Natural killer cell treated with Interleukin-12 subunit alpha and Interleukin-12 subunit beta and Interleukin-15 and Interleukin-18, amount 100 ng/mL, for 72 hours (primary cell): Measurements from ENCODE around the gene IQGAP2. TPM values are rescaled to one million over a fixed set of nuclear protein-coding genes. Genes with fewer than 3 reads are reported as not detected.

ENCODE experiments used
- ATAC-seq, 2 donors: fragments of 150-1000 bp; cut with Tn5 transposase in 1 of 2; sonication (Bioruptor Pico), chemical (Tn5 transposase) in 1 of 2; 2 replicates each; pipeline ENCODE4 v1.10.0; 2021
- DNase-seq: peaks from one replicate; pipeline ENCODE4 v3.0.0; 2022; ENCODE audit warnings: low spot score
- H3K27ac Mint-ChIP-seq, 2 donors: 1 replicate in 1 of 2; 2 replicates in 1 of 2; pipeline ENCODE4 v1.8.0; 2022; ENCODE audit warnings: mixed read lengths in 2 of 2, mild to moderate bottlenecking in 1 of 2, moderate library complexity in 1 of 2
- H3K27me3 Mint-ChIP-seq, 2 donors: 1 replicate in 1 of 2; 2 replicates in 1 of 2; pipeline ENCODE4 v1.8.0; 2022; ENCODE audit warnings: mixed read lengths in 2 of 2
- H3K36me3 Mint-ChIP-seq: one replicate; pipeline ENCODE4 v1.8.0; 2022; ENCODE audit warnings: mixed read lengths
- H3K4me1 Mint-ChIP-seq, 2 donors: 1 replicate in 1 of 2; 2 replicates in 1 of 2; pipeline ENCODE4 v1.8.0; 2022; ENCODE audit warnings: low read depth in 2 of 2, mixed read lengths in 2 of 2, mild to moderate bottlenecking in 1 of 2
- H3K4me3 Mint-ChIP-seq: one replicate; pipeline ENCODE4 v1.8.0; 2022; ENCODE audit warnings: mixed read lengths
- H3K9me3 Mint-ChIP-seq: 2 replicates; pipeline ENCODE4 v1.8.0; 2022; ENCODE audit warnings: mixed read lengths
- total RNA-seq, 2 donors: library from RNA; stranded (reverse); gene quantifications; one replicate each; pipeline ENCODE4 v1.2.3, GENCODE V29; 2022

IQGAP2 gene
- total RNA-seq, 2 donors from 2014 or later = 104 to 111 TPM

DNA sequence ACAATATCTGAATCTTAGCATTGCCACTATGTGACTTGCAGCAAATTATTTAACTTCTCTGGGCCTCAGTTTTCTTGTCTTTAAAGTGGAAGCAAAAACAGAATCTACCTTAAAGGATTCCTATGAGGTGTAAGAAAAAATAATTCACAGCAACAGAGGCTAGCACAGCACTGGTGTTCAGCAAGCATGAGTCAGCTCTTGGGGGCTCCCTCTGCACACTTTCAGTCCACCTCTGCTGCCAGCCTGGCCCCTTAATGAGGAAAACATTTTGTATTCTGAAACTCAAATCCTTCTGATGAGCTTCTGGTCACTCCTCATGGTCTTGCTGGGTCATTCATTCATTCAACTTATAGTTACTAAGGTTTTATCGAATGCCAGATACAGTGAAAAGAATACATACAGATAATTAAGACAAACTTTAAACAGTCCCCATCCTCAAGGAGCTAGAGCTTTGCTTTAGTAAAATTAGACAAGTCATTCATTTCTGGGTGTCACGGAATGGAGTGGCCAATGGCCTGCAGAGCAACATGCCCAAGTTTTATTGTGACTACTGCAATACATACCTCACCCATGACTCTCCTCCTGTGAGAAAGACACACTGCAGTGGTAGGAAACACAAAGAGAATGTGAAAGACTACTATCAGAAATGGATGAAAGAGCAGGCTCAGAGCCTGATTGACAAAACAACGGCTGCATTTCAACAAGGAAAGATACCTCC lies 26.8 kb upstream of the IQGAP2 start:
- peaks cover 12 to 27% of the 10 kb centered on the region in 2 donors for H3K4me1 Mint-ChIP-seq
- H3K9me3 Mint-ChIP-seq = no peaks in the 10 kb centered on the region
- DNase-seq = no peak
- peak overlapping the region in 1 of 2 donors; percentile 50 for H3K27ac Mint-ChIP-seq
- H3K36me3 Mint-ChIP-seq = no peaks in the 10 kb centered on the region
- no peak overlapping the region for H3K4me3 Mint-ChIP-seq
- ATAC-seq = no peak
- H3K27me3 Mint-ChIP-seq = no peaks in the 10 kb centered on the region

DNA sequence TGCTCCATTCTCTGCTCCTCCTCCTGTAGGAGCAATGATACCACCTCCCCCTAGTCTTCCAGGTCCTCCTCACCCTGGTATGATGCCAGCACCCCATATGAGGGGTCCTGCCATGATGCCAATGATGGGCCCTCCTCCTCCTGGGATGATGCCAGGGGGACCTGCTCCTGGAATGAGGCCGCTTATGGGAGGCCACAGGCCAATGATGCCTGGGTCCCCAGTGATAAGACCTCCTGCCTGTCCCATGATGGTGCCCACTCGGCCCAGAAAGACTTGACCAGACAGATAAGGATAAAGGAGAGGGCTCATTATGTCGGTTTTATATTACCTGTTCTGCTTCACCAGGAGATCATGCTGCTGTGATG lies 26.2 kb upstream of the IQGAP2 start:
- H3K4me3 Mint-ChIP-seq = no peak overlapping the region
- H3K4me1 Mint-ChIP-seq = peaks cover 12 to 26% of the 10 kb centered on the region in 2 donors
- H3K9me3 Mint-ChIP-seq = no peaks in the 10 kb centered on the region
- no peaks in the 10 kb centered on the region for H3K27me3 Mint-ChIP-seq
- H3K36me3 Mint-ChIP-seq = no peaks in the 10 kb centered on the region
- ATAC-seq (no peak), DNase-seq (no peak)
- peak overlapping the region in 1 of 2 donors; percentile 50 for H3K27ac Mint-ChIP-seq

DNA sequence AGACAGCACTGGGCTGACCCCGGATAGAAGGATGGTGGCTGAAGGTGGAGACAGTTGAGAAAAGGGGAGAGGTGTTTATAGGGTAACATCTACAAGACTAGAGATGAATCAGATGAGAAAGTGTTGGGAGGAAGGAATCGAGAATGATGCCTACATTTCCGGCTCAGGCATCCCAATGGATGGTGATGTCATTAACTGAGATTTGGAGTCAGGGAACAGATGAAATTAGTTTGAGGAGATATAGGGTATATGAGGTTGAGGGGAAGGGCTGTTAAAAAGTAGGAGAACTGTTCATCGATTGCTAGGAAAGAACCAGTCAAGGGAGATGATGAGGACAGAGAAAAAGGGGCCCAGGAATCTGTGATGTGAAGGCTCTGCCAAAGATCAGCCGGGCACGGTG lies 24.7 kb upstream of the IQGAP2 start:
- no peak for DNase-seq
- ATAC-seq = no peak
- Mint-ChIP-seq H3K36me3 (no peaks in the 10 kb centered on the region), H3K27ac (peak overlapping the region; percentile 1 to 2), H3K4me1 (peaks cover 20 to 31% of the 10 kb centered on the region in 2 donors), H3K9me3 (no peaks in the 10 kb centered on the region), H3K27me3 (no peaks in the 10 kb centered on the region), H3K4me3 (no peak overlapping the region)

DNA sequence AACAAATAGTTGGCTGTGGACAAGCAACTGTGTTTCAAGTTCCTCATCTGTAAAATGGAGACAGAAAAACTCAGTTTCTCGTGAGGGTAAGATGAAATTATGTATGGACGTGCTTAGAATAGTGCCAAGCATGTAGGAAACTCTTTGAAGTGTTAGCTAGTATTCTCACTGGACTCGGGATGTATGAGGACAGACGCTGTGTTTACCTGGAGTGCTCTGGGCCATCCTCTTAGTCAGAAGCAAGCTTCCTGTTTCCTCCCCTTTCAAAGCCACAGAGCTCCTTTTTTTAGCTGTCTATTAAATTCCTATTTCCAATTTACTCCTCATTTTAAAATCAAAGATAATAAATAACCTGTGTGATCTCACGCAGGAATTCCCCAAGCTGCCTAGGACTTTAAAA lies 23.8 kb upstream of the IQGAP2 start:
- no peaks in the 10 kb centered on the region for H3K36me3 Mint-ChIP-seq
- H3K27me3 Mint-ChIP-seq = no peaks in the 10 kb centered on the region
- H3K4me1 Mint-ChIP-seq = peaks cover 29 to 34% of the 10 kb centered on the region in 2 donors
- H3K4me3 Mint-ChIP-seq = no peak overlapping the region
- DNase-seq (no peak), ATAC-seq (no peak)
- peak overlapping the region in 1 of 2 donors; percentile 27 for H3K27ac Mint-ChIP-seq
- no peaks in the 10 kb centered on the region for H3K9me3 Mint-ChIP-seq

DNA sequence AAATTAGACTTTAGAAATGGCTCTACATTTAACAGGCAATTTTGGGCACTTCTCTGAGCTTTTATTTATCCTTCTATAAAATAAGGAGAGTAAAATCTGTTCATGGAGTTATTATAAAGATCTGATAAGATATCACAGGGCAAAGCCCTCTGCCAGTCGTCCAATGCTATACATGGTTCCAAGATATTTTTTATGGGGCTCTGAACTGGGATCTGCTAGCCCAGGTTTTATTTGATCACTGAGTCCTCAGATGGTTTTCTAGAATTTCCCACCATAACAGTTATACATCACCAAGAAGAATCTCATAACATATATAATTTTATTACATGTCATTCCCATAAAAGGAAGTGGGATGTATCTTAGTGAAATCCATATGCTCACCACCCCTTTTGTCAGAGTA lies 23.2 kb upstream of the IQGAP2 start:
- DNase-seq = no peak
- Mint-ChIP-seq H3K4me3 (no peak overlapping the region), H3K36me3 (no peaks in the 10 kb centered on the region), H3K9me3 (no peaks in the 10 kb centered on the region), H3K27me3 (no peaks in the 10 kb centered on the region), H3K4me1 (peaks cover 31 to 34% of the 10 kb centered on the region in 2 donors), H3K27ac (peak overlapping the region in 1 of 2 donors; percentile 27)
- no peak for ATAC-seq

DNA sequence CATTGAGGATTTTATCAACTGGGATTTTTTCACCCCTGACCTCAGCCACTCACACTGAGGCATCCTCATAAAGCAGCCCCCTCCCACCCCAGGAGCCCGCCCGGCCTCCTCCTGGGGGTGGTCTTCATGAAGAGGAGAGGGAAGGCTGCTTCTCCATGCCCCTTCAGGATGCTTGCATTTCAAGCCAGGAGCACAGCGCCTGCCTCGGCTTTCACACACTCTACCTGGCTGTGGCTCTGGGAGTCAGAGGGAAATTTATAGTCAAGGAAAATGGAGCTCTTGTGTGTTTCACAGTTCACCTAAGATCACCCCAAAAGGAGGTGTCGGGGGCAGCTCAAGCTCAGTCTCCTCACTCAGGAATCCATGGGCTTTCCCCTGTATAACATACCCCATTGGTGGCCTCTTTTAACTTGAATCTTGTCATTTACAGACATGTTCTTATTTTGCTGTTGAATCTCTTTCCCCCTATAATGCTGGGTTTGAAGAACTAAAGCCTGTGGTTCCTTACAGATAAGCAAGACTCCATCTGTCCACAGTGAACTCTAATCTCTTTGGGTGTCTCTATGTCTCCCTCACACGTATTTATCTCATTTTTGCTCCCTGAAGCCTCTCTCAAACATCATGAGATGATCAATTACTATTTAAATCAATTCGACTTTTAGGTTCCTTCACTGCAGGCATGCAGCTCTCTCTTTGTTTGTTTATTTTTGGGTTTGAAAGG lies 22.6 kb upstream of the IQGAP2 start:
- no peak for ATAC-seq
- Mint-ChIP-seq H3K4me3 (no peak overlapping the region), H3K27ac (peak overlapping the region in 1 of 2 donors; percentile 1)

DNA sequence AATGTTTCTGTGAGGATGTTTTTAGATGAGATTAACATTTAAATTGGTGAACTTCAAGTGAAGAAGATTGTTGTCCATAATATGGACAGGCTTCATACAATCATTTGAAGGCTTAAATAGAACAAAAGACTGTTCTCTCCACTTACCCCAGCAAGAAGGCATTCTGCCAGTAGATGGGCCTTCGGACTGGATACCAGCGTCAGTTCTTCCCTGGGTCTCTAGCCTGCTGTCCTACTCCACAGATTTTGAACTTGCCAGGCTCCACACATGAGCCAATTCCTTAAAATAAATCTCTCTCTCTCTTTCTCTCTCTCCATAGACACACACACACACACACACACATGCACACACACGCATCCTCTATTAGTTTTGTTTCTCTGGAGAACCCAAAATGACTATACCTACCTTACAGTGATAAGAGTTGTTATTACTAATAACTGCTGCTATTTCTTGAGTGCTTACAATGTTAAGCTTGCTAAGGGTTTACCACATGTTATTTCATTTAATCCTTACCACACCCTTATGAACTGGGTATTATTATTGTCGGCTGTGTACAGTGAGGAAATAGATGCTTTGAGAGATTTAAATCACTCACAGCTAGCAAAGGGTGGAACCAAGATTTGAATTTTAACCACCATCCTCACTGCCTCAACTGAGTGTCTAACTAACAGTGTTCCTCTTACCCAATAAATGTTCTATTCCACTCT lies 19.8 kb upstream of the IQGAP2 start:
- Mint-ChIP-seq H3K27me3 (no peaks in the 10 kb centered on the region), H3K9me3 (no peaks in the 10 kb centered on the region), H3K4me1 (peaks cover 34 to 38% of the 10 kb centered on the region in 2 donors), H3K36me3 (no peaks in the 10 kb centered on the region), H3K27ac (peak overlapping the region; percentile 23 to 32), H3K4me3 (no peak overlapping the region)
- peak in 1 of 2 donors; percentile 13 for ATAC-seq
- DNase-seq = no peak

More for the DNA sequence above, 22.6 kb upstream of the IQGAP2 start:
- H3K4me1 Mint-ChIP-seq = peaks cover 37 to 40% of the 10 kb centered on the region in 2 donors
- no peaks in the 10 kb centered on the region for H3K27me3 Mint-ChIP-seq
- H3K9me3 Mint-ChIP-seq = no peaks in the 10 kb centered on the region
- no peak for DNase-seq
- H3K36me3 Mint-ChIP-seq = no peaks in the 10 kb centered on the region

DNA sequence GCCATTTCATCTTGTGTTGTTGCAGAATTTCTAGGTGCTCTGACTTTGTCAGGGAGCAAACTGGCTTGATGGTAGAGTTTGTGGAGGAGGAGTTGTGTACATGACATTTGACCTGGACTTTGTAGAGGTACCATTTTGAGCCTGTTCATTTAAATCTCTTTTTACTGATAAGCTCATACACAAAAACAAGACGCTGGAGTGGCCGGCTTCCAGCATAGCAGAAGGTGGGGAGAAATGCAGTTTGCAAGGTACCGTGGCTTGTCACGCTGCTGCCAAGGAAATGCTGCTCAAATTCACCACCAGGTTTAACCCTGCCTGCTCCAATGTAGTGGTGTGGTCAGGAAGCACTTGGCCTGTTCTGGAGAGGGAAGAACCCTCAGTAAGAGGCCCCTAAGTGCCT lies 18.9 kb upstream of the IQGAP2 start:
- no peaks in the 10 kb centered on the region for H3K9me3 Mint-ChIP-seq
- ATAC-seq = no peak
- peaks cover 29 to 31% of the 10 kb centered on the region in 2 donors for H3K4me1 Mint-ChIP-seq
- no peak for DNase-seq
- H3K4me3 Mint-ChIP-seq = no peak overlapping the region
- no peaks in the 10 kb centered on the region for H3K27me3 Mint-ChIP-seq
- no peaks in the 10 kb centered on the region for H3K36me3 Mint-ChIP-seq
- peak overlapping the region in 1 of 2 donors; percentile 47 for H3K27ac Mint-ChIP-seq

DNA sequence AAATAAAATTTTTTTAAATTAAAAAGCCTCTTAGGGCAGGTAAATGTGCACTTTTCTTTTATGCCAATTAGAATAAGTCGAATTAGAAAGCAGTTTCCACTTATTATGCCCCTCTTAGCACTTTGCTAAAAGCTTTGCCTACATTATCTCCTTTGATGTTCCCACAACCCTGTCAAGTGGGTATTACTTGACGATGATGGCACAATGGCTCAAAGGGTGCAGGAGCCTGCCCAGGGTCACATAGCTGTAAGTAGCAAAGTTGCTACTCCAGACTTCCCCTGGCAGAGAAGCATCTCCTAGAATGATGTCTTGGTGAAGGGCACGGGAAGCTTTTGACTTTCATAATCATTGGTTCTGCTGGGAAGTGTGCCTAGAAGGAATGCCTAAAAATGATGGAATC lies 18.4 kb upstream of the IQGAP2 start:
- H3K4me3 Mint-ChIP-seq = no peak overlapping the region
- H3K4me1 Mint-ChIP-seq = peaks cover 25 to 27% of the 10 kb centered on the region in 2 donors
- H3K27me3 Mint-ChIP-seq = no peaks in the 10 kb centered on the region
- DNase-seq (no peak), ATAC-seq (no peak)
- H3K27ac Mint-ChIP-seq = no peak overlapping the region
- H3K36me3 Mint-ChIP-seq = no peaks in the 10 kb centered on the region
- no peaks in the 10 kb centered on the region for H3K9me3 Mint-ChIP-seq

DNA sequence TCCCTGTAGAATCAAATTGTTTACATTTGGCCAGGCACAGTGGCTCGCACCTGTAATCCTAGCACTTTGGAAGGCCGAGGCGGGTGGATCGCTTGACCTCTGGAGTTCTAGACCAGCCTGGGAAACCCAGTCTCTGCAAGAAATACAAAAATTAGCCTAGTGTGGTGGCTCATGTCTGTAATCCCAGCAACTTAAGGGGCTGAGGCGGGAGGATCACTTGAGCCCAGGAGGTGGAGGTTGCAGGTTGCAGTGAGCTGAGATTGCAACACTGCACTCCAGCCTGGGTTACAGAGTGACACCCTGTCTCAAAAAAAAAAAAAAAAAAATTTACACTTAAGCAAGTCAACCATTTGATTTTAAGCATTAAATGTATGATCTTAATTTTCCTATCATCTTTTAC lies 17.5 kb upstream of the IQGAP2 start:
- ATAC-seq = no peak
- no peak overlapping the region for H3K27ac Mint-ChIP-seq
- peaks cover 33% of the 10 kb centered on the region in 2 donors for H3K4me1 Mint-ChIP-seq
- no peaks in the 10 kb centered on the region for H3K9me3 Mint-ChIP-seq
- H3K4me3 Mint-ChIP-seq = no peak overlapping the region
- no peak for DNase-seq
- H3K27me3 Mint-ChIP-seq = no peaks in the 10 kb centered on the region
- no peaks in the 10 kb centered on the region for H3K36me3 Mint-ChIP-seq

DNA sequence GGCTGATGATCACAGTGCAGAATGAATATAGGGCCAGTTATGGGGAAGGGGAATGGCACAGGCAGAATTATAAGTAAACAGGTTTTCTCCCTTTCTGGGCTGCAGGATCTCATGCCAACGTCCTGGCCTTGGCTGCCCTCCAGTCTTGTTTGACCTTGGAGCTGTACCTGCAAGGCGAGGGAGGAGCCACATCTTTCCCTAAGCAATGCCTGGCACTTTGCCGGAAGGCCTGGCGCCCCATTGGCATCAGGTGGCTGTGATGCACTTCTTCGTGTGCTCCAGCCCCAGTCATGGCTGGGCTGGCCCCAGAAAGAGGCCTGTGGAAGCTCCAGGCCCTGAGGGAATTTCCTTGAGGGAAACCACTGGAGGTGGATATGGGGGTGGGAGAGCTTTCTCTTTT lies 16.7 kb upstream of the IQGAP2 start:
- H3K4me3 Mint-ChIP-seq = no peak overlapping the region
- H3K27me3 Mint-ChIP-seq = no peaks in the 10 kb centered on the region
- peaks cover 31 to 41% of the 10 kb centered on the region in 2 donors for H3K4me1 Mint-ChIP-seq
- H3K9me3 Mint-ChIP-seq = no peaks in the 10 kb centered on the region
- DNase-seq (no peak), ATAC-seq (no peak)
- H3K27ac Mint-ChIP-seq = no peak overlapping the region
- H3K36me3 Mint-ChIP-seq = no peaks in the 10 kb centered on the region

DNA sequence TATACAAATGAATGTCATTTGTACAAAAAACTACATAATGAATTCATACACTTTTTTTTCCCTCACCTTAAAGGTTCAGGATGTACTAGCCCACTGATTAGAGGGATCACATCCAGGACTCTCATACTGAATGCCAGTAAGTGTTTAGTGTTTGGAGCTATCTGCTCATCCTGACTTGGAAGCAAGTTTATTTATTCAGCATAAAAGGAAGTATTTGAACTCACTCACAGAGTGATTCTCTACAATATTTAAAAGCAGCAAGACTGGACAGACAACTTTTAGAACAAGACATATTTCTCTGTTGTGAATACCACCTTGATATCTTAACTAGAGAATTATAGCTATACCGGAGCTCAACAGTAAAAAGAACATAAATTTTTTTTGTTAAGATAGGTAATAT lies 14.8 kb upstream of the IQGAP2 start:
- ATAC-seq = no peak
- H3K4me1 Mint-ChIP-seq = peaks cover 38 to 47% of the 10 kb centered on the region in 2 donors
- H3K27me3 Mint-ChIP-seq = no peaks in the 10 kb centered on the region
- no peaks in the 10 kb centered on the region for H3K36me3 Mint-ChIP-seq
- H3K4me3 Mint-ChIP-seq = no peak overlapping the region
- DNase-seq = no peak
- H3K27ac Mint-ChIP-seq = no peak overlapping the region
- H3K9me3 Mint-ChIP-seq = no peaks in the 10 kb centered on the region

DNA sequence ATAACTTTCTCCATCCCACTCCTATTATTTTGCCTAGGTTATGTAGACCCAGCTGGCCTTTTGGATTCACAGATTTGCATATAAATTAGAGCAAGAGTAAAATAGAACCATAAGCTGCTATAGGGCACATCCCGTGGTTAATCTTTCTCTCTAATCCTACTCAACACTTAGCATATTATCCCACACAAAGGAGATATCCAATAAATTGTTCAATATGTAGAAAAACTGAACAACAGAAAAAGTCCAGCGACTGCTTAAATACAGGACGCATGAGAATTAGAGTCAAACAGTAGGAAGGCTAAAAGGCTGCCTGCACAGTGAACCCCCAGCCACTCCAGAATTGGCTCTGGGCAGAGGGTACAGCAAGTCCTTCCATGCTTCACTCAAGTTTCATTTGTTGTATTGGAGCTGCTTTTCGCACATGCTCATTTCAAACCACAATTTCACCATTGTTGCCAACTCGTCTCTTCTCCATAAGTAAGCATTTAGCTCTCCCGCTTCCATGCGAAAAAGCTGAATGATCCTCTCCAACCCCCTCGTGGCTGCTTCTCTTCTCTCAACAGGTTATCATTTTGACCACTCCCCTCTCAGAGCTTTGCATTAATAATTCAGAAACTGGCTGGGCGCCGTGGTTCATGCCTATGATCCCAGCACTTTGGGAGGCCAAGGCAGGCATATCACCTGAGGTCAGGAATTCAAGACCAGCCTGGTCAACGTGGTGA lies 14.1 kb upstream of the IQGAP2 start:
- Mint-ChIP-seq H3K27me3 (no peaks in the 10 kb centered on the region), H3K4me1 (peaks cover 36 to 45% of the 10 kb centered on the region in 2 donors), H3K36me3 (no peaks in the 10 kb centered on the region), H3K27ac (no peak overlapping the region), H3K9me3 (no peaks in the 10 kb centered on the region), H3K4me3 (no peak overlapping the region)
- DNase-seq (no peak), ATAC-seq (no peak)
